WTC11 (cell line): ENCODE data around the gene RNF11. TPM values are rescaled to one million over a fixed set of nuclear protein-coding genes. Genes with fewer than 3 reads are reported as not detected.

Source experiments
- ATAC-seq: fragments of 200-7000 bp; cut with Tn5 transposase; 2 replicates; pipeline ENCODE4 v1.10.0; 2021; ENCODE audit warnings: mild to moderate bottlenecking, moderate library complexity
- CTCF ChIA-PET: fragments of 300-600 bp; sonication (Branson Sonifier 250); formaldehyde crosslinking; loops from one replicate; lab custom pipeline; 2021; ENCODE audit warnings: antibody characterized with exemption; lab: Charles Lee
- POLR2A ChIA-PET: fragments of 350-600 bp; sonication (Branson Sonifier 250); formaldehyde crosslinking; loops from one replicate; lab custom pipeline; 2021; ENCODE audit warnings: antibody characterized with exemption; lab: Charles Lee
- DNase-seq: peaks from one replicate; pipeline ENCODE4 v3.0.0; 2021; ENCODE audit warnings: low spot score
- H3K27ac Mint-ChIP-seq: 2 replicates; pipeline ENCODE4 v1.8.0; 2021; ENCODE audit warnings: mixed read lengths
- H3K27me3 Mint-ChIP-seq: 2 replicates; pipeline ENCODE4 v1.8.0; 2021; ENCODE audit warnings: low read depth, mild to moderate bottlenecking, moderate library complexity, mixed read lengths
- H3K36me3 Mint-ChIP-seq: 2 replicates; pipeline ENCODE4 v1.8.0; 2021; ENCODE audit warnings: mixed read lengths
- H3K4me1 Mint-ChIP-seq: 2 replicates; pipeline ENCODE4 v1.8.0; 2022; ENCODE audit warnings: mixed read lengths
- H3K4me3 Mint-ChIP-seq: 2 replicates; pipeline ENCODE4 v1.8.0; 2021; ENCODE audit warnings: mild to moderate bottlenecking, moderate library complexity, mixed read lengths
- H3K9me3 Mint-ChIP-seq: 2 replicates; pipeline ENCODE4 v1.8.0; 2021; ENCODE audit warnings: mixed read lengths
- ATF1 ChIP-seq: sonication (generic); formaldehyde crosslinking; IDR thresholded peaks from 2 replicates; pipeline ENCODE4 v1.8.1; 2023; ENCODE audit warnings: mild to moderate bottlenecking, moderate library complexity, missing genetic modification reagents
- CREM ChIP-seq: sonication (generic); formaldehyde crosslinking; IDR thresholded peaks from 2 replicates; pipeline ENCODE4 v1.8.1; 2022; ENCODE audit warnings: mild to moderate bottlenecking, missing genetic modification reagents, moderate library complexity
- FOXJ3 ChIP-seq: sonication (generic); formaldehyde crosslinking; IDR thresholded peaks from 2 replicates; pipeline ENCODE4 v1.9.0; 2021; ENCODE audit warnings: missing genetic modification reagents, mild to moderate bottlenecking, borderline replicate concordance
- JUN ChIP-seq: sonication (generic); formaldehyde crosslinking; IDR thresholded peaks from 2 replicates; pipeline ENCODE4 v1.8.0; 2023; ENCODE audit warnings: mild to moderate bottlenecking, missing genetic modification reagents
- MYBL2 ChIP-seq: sonication (generic); formaldehyde crosslinking; IDR thresholded peaks from 2 replicates; pipeline ENCODE4 v1.8.1; 2023; ENCODE audit warnings: mild to moderate bottlenecking, moderate library complexity, missing genetic modification reagents
- NFATC4 ChIP-seq: fragments of 250-450 bp; sonication (Bioruptor Pico); IDR thresholded peaks from 2 replicates; pipeline ENCODE4 v1.9.0; 2021; ENCODE audit warnings: mild to moderate bottlenecking
- NR3C1 ChIP-seq: sonication (generic); formaldehyde crosslinking; conservative IDR thresholded peaks from 2 replicates; pipeline ENCODE4 v1.8.1; 2023; ENCODE audit warnings: low read depth, mild to moderate bottlenecking, missing genetic modification reagents
- SP1 ChIP-seq: sonication (generic); formaldehyde crosslinking; conservative IDR thresholded peaks from 2 replicates; pipeline ENCODE4 v1.8.1; 2022; ENCODE audit warnings: missing genetic modification reagents
- TCF7 ChIP-seq: sonication (generic); formaldehyde crosslinking; IDR thresholded peaks from 2 replicates; pipeline ENCODE4 v1.8.0; 2022; ENCODE audit warnings: mild to moderate bottlenecking, low read depth, missing genetic modification reagents, moderate library complexity
- TEAD4 ChIP-seq: sonication (generic); formaldehyde crosslinking; IDR thresholded peaks from 2 replicates; pipeline ENCODE4 v1.8.0; 2022; ENCODE audit warnings: mild to moderate bottlenecking, missing genetic modification reagents
- TP53 ChIP-seq: sonication (generic); formaldehyde crosslinking; IDR thresholded peaks from 2 replicates; pipeline ENCODE4 v1.8.1; 2023; ENCODE audit warnings: mild to moderate bottlenecking, missing genetic modification reagents
- ZNF232 ChIP-seq: sonication (generic); formaldehyde crosslinking; IDR thresholded peaks from 2 replicates; pipeline ENCODE4 v1.8.0; 2022; ENCODE audit warnings: mild to moderate bottlenecking, missing genetic modification reagents
- ZNF263 ChIP-seq: sonication (generic); formaldehyde crosslinking; IDR thresholded peaks from 2 replicates; pipeline ENCODE4 v1.8.1; 2022; ENCODE audit warnings: low read depth, mild to moderate bottlenecking, moderate library complexity, missing genetic modification reagents
- ZNF317 ChIP-seq: sonication (generic); formaldehyde crosslinking; IDR thresholded peaks from 2 replicates; pipeline ENCODE4 v1.8.1; 2023; ENCODE audit warnings: low read depth, mild to moderate bottlenecking, moderate library complexity, missing genetic modification reagents, borderline replicate concordance
- ZNF416 ChIP-seq: fragments of 250-450 bp; sonication (Bioruptor Pico); IDR thresholded peaks from 2 replicates; pipeline ENCODE4 v1.9.0; 2021; ENCODE audit warnings: mild to moderate bottlenecking, inconsistent platforms
- ZNF423 ChIP-seq: fragments of 250-450 bp; sonication (Bioruptor Pico); IDR thresholded peaks from 2 replicates; pipeline ENCODE4 v2.1.2; 2022; ENCODE audit warnings: mild to moderate bottlenecking, moderate library complexity
- total RNA-seq: library from RNA; stranded (reverse); gene quantifications from 3 replicates; pipeline ENCODE4 v1.2.3, GENCODE V29; 2021
- TF ChIP-seq, protein P1 (sequence below): sonication (generic); formaldehyde crosslinking; IDR thresholded peaks from 2 replicates; pipeline ENCODE4 v1.8.1; 2022; ENCODE audit warnings: low read depth, missing genetic modification reagents, borderline replicate concordance
- TF ChIP-seq, protein P2 (sequence below): sonication (generic); formaldehyde crosslinking; IDR thresholded peaks from 2 replicates; pipeline ENCODE4 v1.8.0; 2023; ENCODE audit warnings: missing genetic modification reagents
- TF ChIP-seq, protein P3 (sequence below): sonication (generic); formaldehyde crosslinking; IDR thresholded peaks from 2 replicates; pipeline ENCODE4 v1.8.0; 2022; ENCODE audit warnings: mild to moderate bottlenecking, missing genetic modification reagents
- TF ChIP-seq, protein P4 (sequence below): sonication (generic); formaldehyde crosslinking; IDR thresholded peaks from 2 replicates; pipeline ENCODE4 v1.8.1; 2023; ENCODE audit warnings: mild to moderate bottlenecking, missing genetic modification reagents, borderline replicate concordance
- TF ChIP-seq, protein P5 (sequence below): sonication (generic); formaldehyde crosslinking; IDR thresholded peaks from 2 replicates; pipeline ENCODE4 v1.8.1; 2023; ENCODE audit warnings: mild to moderate bottlenecking, missing genetic modification reagents, moderate library complexity
- TF ChIP-seq, protein P6 (sequence below): fragments of 250-450 bp; sonication (Bioruptor Pico); IDR thresholded peaks from 2 replicates; pipeline ENCODE4 v1.9.0; 2021; ENCODE audit warnings: mild to moderate bottlenecking

RNF11 gene
- total RNA-seq, 1 experiment from 2014 or later = 46.1 TPM

DNA sequence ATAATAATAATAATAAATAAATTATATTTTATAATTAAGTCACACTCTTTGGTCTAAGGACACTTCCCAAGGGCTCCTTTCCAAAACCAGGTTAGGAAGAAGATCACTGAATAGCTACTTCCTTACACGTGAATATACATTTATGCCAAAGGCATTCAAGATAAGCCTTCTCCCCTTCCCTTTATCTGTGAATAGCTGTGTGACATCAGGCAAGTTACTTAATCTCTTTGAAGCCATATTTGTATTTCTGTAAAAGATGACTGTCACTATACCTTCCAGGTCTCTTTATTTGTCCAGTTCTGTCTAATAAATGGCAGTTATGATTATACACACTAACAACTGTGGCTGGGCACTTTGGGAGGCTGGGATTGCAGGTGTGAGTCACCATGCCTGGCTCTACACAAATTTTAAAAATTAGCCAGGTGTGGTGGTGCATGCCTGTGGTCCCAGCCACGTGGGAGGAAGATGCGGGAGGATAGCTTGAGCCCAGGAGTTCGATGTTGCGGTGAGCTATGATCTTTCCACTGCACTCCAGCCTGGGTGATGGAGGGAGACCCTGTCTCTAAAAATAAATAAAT lies 5.5 kb upstream of the RNF11 start:
- H3K27ac Mint-ChIP-seq = no peak overlapping the region
- ChIA-PET POLR2A (no interaction called here), CTCF (no interaction called here)
- no peak for DNase-seq
- H3K36me3 Mint-ChIP-seq = no peaks in the 10 kb centered on the region
- no peak overlapping the region for H3K4me3 Mint-ChIP-seq
- H3K27me3 Mint-ChIP-seq = peaks cover 12% of the 10 kb centered on the region
- H3K9me3 Mint-ChIP-seq = no peaks in the 10 kb centered on the region
- ATAC-seq = no peak
- no peak for TF ChIP-seq ZNF263 (CRISPR knock-in tag)
- TF ChIP-seq, protein P1, sequence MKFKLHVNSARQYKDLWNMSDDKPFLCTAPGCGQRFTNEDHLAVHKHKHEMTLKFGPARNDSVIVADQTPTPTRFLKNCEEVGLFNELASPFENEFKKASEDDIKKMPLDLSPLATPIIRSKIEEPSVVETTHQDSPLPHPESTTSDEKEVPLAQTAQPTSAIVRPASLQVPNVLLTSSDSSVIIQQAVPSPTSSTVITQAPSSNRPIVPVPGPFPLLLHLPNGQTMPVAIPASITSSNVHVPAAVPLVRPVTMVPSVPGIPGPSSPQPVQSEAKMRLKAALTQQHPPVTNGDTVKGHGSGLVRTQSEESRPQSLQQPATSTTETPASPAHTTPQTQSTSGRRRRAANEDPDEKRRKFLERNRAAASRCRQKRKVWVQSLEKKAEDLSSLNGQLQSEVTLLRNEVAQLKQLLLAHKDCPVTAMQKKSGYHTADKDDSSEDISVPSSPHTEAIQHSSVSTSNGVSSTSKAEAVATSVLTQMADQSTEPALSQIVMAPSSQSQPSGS (CRISPR knock-in tag) = no peak
- H3K4me1 Mint-ChIP-seq = peaks cover 16% of the 10 kb centered on the region

DNA sequence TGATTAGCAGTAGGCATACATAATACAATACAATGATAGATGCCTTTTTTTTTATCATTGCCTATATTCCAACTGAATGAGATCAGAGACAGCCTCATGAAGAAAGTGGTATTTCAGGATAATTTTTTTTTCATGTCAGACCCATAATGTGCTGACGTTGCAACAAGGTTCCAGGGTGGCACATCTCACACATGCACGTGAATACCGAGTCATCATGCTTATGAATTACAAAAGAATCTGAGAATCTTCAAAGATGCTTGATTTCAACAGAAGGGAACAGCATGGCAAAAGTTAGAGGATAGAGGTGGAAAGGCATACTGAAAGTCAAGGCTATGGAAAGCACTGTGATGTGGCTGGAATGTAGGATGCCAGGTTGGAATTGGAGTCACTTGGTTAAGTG lies 5.0 kb upstream of the RNF11 start:
- DNase-seq = no peak
- no peak overlapping the region for H3K4me3 Mint-ChIP-seq
- ATAC-seq = no peak
- POLR2A ChIA-PET = no interaction called here
- H3K36me3 Mint-ChIP-seq = no peaks in the 10 kb centered on the region
- CTCF ChIA-PET = no interaction called here
- H3K27me3 Mint-ChIP-seq = peaks cover 12% of the 10 kb centered on the region
- no peak overlapping the region; the same call in 1 of the 2 replicates for H3K27ac Mint-ChIP-seq
- TF ChIP-seq ZNF232 (no peak), ZNF416 (CRISPR knock-in tag) (no peak), SP1 (CRISPR knock-in tag) (no peak), FOXJ3 (CRISPR knock-in tag) (no peak), ZNF423 (no peak), CREM (CRISPR knock-in tag) (no peak), TEAD4 (CRISPR knock-in tag) (no peak), TP53 (CRISPR knock-in tag) (no peak), ZNF317 (CRISPR knock-in tag) (no peak), ATF1 (CRISPR knock-in tag) (no peak)
- TF ChIP-seq, protein P1 (CRISPR knock-in tag) = no peak
- TF ChIP-seq, protein P2, sequence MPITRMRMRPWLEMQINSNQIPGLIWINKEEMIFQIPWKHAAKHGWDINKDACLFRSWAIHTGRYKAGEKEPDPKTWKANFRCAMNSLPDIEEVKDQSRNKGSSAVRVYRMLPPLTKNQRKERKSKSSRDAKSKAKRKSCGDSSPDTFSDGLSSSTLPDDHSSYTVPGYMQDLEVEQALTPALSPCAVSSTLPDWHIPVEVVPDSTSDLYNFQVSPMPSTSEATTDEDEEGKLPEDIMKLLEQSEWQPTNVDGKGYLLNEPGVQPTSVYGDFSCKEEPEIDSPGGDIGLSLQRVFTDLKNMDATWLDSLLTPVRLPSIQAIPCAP (CRISPR knock-in tag) = no peak
- TF ChIP-seq, all 79 proteins: peak for 0
- no peaks in the 10 kb centered on the region for H3K9me3 Mint-ChIP-seq
- peaks cover 19% of the 10 kb centered on the region for H3K4me1 Mint-ChIP-seq

DNA sequence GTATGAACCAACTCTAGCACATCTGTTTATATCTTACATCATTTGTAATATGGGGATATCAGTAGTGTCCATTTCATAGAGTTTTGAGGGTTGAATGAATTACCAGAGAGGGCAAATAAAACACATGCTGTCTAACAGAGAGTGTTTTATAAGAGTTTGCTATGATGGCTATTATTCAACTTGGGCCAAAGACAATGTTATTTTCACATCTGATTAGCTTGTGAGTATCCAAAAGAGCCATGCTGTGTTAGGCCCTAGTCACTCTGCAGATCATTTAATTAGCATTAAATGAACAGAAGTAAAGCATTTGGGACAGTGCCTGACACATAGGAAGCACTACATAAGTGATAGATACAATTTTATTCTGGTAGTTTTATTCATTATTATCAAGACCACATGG lies 4.2 kb upstream of the RNF11 start:
- Mint-ChIP-seq H3K4me3 (no peak overlapping the region), H3K4me1 (peaks cover 18% of the 10 kb centered on the region), H3K9me3 (no peaks in the 10 kb centered on the region), H3K27ac (no peak overlapping the region), H3K36me3 (no peaks in the 10 kb centered on the region), H3K27me3 (peaks cover 12% of the 10 kb centered on the region)
- ChIA-PET CTCF (interaction anchor here (1.1 kb wide), 1 partner anchor 65 kb away, joined by 3 read pairs; no protein-coding TSS in a partner anchor), POLR2A (no interaction called here)
- ATAC-seq = no peak
- no peak for DNase-seq
- no peak for TF ChIP-seq JUN
- TF ChIP-seq, protein P3, sequence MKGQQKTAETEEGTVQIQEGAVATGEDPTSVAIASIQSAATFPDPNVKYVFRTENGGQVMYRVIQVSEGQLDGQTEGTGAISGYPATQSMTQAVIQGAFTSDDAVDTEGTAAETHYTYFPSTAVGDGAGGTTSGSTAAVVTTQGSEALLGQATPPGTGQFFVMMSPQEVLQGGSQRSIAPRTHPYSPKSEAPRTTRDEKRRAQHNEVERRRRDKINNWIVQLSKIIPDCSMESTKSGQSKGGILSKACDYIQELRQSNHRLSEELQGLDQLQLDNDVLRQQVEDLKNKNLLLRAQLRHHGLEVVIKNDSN (CRISPR knock-in tag) = no peak
- no peak for TF ChIP-seq ZNF263 (CRISPR knock-in tag)
- TF ChIP-seq NR3C1 (CRISPR knock-in tag) = no peak
- TF ChIP-seq, protein P4, sequence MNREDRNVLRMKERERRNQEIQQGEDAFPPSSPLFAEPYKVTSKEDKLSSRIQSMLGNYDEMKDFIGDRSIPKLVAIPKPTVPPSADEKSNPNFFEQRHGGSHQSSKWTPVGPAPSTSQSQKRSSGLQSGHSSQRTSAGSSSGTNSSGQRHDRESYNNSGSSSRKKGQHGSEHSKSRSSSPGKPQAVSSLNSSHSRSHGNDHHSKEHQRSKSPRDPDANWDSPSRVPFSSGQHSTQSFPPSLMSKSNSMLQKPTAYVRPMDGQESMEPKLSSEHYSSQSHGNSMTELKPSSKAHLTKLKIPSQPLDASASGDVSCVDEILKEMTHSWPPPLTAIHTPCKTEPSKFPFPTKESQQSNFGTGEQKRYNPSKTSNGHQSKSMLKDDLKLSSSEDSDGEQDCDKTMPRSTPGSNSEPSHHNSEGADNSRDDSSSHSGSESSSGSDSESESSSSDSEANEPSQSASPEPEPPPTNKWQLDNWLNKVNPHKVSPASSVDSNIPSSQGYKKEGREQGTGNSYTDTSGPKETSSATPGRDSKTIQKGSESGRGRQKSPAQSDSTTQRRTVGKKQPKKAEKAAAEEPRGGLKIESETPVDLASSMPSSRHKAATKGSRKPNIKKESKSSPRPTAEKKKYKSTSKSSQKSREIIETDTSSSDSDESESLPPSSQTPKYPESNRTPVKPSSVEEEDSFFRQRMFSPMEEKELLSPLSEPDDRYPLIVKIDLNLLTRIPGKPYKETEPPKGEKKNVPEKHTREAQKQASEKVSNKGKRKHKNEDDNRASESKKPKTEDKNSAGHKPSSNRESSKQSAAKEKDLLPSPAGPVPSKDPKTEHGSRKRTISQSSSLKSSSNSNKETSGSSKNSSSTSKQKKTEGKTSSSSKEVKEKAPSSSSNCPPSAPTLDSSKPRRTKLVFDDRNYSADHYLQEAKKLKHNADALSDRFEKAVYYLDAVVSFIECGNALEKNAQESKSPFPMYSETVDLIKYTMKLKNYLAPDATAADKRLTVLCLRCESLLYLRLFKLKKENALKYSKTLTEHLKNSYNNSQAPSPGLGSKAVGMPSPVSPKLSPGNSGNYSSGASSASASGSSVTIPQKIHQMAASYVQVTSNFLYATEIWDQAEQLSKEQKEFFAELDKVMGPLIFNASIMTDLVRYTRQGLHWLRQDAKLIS (CRISPR knock-in tag) = no peak
- TF ChIP-seq, protein P5, sequence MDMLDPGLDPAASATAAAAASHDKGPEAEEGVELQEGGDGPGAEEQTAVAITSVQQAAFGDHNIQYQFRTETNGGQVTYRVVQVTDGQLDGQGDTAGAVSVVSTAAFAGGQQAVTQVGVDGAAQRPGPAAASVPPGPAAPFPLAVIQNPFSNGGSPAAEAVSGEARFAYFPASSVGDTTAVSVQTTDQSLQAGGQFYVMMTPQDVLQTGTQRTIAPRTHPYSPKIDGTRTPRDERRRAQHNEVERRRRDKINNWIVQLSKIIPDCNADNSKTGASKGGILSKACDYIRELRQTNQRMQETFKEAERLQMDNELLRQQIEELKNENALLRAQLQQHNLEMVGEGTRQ = no peak
- no peak for TF ChIP-seq NFATC4
- TF ChIP-seq MYBL2 (CRISPR knock-in tag) = no peak
- TF ChIP-seq, protein P6, sequence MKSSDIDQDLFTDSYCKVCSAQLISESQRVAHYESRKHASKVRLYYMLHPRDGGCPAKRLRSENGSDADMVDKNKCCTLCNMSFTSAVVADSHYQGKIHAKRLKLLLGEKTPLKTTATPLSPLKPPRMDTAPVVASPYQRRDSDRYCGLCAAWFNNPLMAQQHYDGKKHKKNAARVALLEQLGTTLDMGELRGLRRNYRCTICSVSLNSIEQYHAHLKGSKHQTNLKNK = no peak
- TF ChIP-seq TCF7 (CRISPR knock-in tag) = no peak
